ENCODE measurements around the gene MPI.
"Not testable (repeated sequence)": the region's sequence is repeated elsewhere in the genome, so short reads cannot be mapped to it uniquely, and the experiment has no call there.

MPI gene

GRCh38 chr15:74893627-74894026 lies 3.8 kb downstream of the MPI start:
- DNase-seq: no peak

GRCh38 chr15:74894383-74894782 lies 4.5 kb downstream of the MPI start:
- DNase-seq: not testable (repeated sequence)

- no peak for DNase-seq
Measured at GRCh38 chr15:74895830-74896229, 6.0 kb downstream of the MPI start.

- no peak for DNase-seq
Measured at GRCh38 chr15:74896316-74896715, 6.5 kb downstream of the MPI start.

GRCh38 chr15:74897300-74897701 lies 7.5 kb downstream of the MPI start:
- no peak for DNase-seq

GRCh38 chr15:74901612-74902063 lies 11.8 kb downstream of the MPI start:
- no peak for DNase-seq

- no peak for DNase-seq
Measured at GRCh38 chr15:74902295-74903075, 12.6 kb downstream of the MPI start.

- DNase-seq: no peak
Measured at GRCh38 chr15:74903676-74904075, 13.8 kb downstream of the MPI start.

- no peak for DNase-seq
Measured at GRCh38 chr15:74904190-74904805, 14.5 kb downstream of the MPI start.

- no peak for DNase-seq
Measured at GRCh38 chr15:74906067-74906449, 16.2 kb downstream of the MPI start.

- peak; percentile 35 for DNase-seq
Measured at GRCh38 chr15:74906450-74907162, 16.8 kb downstream of the MPI start, which contains the start of gene FAM219B. FAM219B (minus strand) TSS chr15:74906851; CDS start chr15:74906800, 51 bp downstream.

GRCh38 chr15:74907163-74907870 lies 17.5 kb downstream of the MPI start:
- DNase-seq: no peak

GRCh38 chr15:74908635-74909034 lies 18.8 kb downstream of the MPI start:
- DNase-seq: no peak

- DNase-seq: no peak
Measured at GRCh38 chr15:74913041-74913440, 23.2 kb downstream of the MPI start.

- DNase-seq: not testable (repeated sequence)
Measured at GRCh38 chr15:74913799-74914198, 24.0 kb downstream of the MPI start.

- DNase-seq: no peak
Measured at GRCh38 chr15:74917676-74918075, 27.8 kb downstream of the MPI start.

- DNase-seq: no peak
Measured at GRCh38 chr15:74920456-74920855, 30.6 kb downstream of the MPI start.

- no peak for DNase-seq
Measured at GRCh38 chr15:74924525-74924924, 34.7 kb downstream of the MPI start.

GRCh38 chr15:74928771-74929198 lies 38.9 kb downstream of the MPI start:
- DNase-seq: no peak

GRCh38 chr15:74933573-74933972 lies 43.7 kb downstream of the MPI start:
- DNase-seq: no peak

GRCh38 chr15:74935193-74935592 lies 45.4 kb downstream of the MPI start:
- DNase-seq: not testable (repeated sequence)

- no peak for DNase-seq
Measured at GRCh38 chr15:74937272-74937589, 47.4 kb downstream of the MPI start.

Data from NCI-H2107 (cell line).